GM19324 (cell line): Measurements from ENCODE around the gene RPL15.
"Not testable (repeated sequence)": the region's sequence is repeated elsewhere in the genome, so short reads cannot be mapped to it uniquely, and the experiment has no call there.

Experiments
- ATAC-seq: cut with Tn5 transposase; IDR thresholded peaks from one replicate; pipeline ENCODE4 v1.9.1; 2021; ENCODE audit warnings: mild to moderate bottlenecking, moderate library complexity; ENCODE audit not compliant: unreplicated experiment, low FRiP score

Gene RPL15

GRCh38 chr3:23916886-23917678, at the start of gene RPL15, which contains the start of gene NKIRAS1:
RPL15 (plus strand) TSS chr3:23917132; CDS start chr3:23917860, 728 bp downstream.
NKIRAS1 (minus strand) TSS chr3:23916990; CDS start chr3:23910904, 6,086 bp downstream.
- peak; percentile 98 for ATAC-seq

GRCh38 chr3:23867400-23867799, 49.5 kb upstream of the RPL15 start:
- no peak for ATAC-seq

DNA sequence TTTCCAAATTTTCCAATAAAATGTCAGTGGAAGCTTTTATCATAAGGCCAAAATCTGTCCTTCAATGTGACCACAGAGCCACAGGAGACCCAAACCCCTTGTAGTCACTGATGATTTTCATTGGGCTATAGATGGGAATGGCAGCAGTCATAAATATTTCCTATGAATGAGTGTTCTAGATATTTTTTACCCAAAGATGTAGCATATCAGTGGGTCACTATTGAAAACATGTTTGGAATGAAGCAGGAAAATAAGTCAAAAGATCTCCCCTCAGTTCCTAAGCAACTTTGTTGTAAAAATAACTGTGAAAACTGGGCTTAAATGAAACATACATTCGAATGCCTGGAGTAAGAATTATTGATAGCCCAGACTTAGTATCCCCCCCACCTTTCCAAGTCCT, 49.1 kb upstream of the RPL15 start:
- ATAC-seq = no peak

DNA sequence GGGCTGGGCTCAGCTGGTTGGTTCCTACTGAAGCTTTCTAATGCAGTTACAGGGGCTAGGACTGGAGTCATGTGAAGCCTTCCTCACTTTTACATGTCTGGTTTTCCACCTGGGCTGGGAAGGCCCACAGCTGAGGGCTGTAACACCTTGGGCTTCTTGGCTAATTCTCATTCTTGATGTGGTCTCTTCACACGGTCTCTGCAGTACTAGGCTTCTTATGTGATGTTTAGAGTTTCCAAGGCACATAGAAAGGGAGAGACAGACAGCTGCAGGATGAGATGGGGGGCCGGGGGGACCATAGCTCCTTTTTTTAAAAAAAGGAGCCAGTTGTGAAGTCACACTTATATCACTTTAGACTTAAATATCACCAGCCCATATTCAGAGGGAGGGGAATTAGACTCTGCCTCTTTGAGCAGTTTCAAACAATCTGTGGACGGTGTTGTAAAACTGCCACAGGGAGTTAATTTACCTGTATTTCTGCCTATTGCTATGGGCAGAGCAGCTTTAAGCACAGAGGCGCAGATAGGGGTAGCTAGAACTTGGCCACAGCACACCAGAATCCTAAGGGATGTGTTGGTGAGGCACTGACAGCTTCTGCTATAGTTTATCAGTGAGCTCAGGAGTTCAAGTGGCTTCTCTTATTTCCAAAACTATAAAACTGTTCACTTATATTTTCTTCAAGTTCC, 46.8 kb upstream of the RPL15 start:
- ATAC-seq = no peak

- not testable (repeated sequence) for ATAC-seq
Observed at GRCh38 chr3:23870663-23871043, 46.3 kb upstream of the RPL15 start.

DNA sequence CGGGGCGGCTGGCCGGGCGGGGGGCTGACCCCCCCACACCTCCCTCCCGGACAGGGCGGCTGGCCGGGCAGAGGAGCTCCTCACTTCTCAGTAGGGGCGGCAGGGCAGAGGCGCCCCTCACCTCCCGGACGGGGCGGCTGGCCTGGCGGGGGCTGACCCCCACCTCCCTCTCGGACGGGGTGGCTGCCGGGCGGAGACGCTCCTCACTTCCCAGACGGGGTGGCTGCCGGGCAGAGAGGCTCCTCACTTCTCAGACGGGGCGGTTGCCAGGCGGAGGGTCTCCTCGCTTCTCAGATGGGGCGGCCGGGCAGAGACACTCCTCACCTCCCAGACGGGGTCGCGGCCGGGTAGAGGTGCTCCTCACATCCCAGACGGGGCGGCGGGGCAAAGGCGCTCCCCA, 45.6 kb upstream of the RPL15 start:
- ATAC-seq = not testable (repeated sequence)

- no peak for ATAC-seq
Observed at GRCh38 chr3:23872330-23872729, 44.6 kb upstream of the RPL15 start.

DNA sequence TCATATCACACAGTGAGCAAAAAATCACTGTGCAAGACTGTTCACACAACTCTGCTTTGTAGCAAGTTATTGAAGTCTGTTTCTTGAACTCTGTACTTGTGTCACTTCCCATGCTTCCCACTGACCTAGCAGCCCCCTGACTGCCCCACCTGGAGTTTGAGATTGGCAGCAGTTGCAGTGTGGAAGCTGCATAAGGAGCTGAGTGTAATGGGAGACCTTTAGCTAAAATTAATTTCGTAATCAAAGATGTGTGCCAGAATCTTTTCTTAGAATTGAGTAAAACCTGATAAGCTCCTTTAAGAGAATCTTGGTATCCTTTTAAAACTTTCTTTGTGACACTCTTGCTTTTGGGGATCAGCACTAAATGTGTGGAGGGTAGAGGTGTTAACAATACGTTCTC, 43.0 kb upstream of the RPL15 start:
- ATAC-seq = no peak

DNA sequence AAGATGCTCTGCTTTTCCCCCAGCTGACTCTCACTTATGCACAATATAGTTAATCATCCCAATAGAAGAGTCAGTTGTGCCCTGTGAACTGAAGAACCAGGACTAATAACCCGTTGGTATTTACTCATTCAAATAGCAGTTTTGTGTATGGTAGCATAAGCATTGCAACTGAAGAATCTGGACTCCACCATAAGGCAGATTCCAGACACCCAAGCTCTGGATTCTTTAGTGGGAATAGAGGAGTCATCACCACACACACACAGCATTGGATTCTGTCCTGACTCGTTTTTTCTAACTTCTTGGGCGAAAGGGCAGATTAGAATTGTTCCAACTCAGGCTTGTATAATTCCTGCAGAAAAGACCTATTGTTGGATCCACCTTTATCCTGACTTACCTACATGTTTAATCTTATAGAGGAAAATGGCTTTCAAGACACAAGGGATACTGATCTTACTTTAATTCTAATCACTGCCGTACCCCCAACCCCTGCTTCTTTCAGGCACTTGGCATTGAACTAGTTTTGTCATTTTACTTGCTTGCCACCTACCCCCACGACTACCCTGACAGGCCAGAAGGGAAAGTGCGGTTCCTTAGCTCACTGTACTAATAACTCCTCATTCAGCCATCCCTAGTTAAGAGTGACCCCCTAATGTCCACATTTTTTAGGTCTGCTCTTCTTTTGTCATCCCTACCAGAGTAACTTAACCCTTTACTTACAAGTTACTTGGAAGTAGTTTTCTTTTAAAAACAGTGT, 42.4 kb upstream of the RPL15 start:
- no peak for ATAC-seq

- ATAC-seq = no peak
Observed at GRCh38 chr3:23875113-23875725, 41.7 kb upstream of the RPL15 start.

GRCh38 chr3:23876923-23877322, 40.0 kb upstream of the RPL15 start:
- no peak for ATAC-seq

DNA sequence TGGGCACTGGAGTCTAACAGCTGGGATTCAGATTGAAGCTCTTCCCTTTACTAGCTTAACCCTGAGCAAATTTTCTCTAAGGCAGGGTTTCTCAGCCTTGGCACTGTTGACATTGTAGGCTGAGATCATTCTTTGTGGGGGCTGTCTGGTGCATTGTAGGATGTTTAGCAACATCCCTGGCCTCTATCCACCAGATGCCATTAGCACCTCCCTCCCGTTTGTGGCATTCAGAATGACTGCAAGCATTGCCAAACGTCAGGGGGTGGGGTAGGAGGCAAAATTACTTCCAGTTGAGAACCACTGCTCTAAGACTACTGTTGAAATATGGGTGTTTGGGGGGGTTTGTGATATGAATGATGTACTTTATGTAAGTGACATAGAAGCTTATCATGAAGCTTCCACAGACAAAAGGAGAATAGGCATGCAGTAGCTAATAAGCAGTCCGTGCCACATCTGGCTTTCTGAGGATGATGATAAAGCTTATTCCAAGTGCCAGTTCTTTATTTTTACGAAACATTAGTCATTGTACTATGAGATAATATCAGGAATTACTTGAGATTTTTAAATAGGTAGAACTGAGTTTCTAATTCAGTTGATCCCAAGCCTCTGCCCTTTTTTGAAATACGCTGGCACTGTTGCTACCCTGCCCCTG, 39.5 kb upstream of the RPL15 start:
- no peak for ATAC-seq

DNA sequence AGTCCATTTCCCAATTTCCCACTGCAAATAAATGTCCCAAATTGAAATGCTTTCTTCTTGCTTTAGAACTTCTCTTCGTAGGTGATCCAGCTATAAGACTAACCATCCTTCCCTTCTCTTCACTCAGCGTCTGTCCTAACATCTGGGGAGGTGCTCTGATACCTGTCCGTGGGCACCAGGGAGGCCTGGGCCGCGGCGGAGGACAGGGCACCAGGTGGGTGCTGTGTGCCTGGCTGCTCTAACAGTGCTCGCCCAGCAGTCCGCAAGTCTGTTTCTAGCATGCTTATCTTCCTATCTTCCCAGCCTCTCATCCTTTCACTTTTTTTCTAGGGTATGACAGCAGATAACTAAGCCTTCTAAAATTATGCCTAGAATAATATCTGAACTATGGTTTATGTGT, 37.4 kb upstream of the RPL15 start:
- no peak for ATAC-seq

DNA sequence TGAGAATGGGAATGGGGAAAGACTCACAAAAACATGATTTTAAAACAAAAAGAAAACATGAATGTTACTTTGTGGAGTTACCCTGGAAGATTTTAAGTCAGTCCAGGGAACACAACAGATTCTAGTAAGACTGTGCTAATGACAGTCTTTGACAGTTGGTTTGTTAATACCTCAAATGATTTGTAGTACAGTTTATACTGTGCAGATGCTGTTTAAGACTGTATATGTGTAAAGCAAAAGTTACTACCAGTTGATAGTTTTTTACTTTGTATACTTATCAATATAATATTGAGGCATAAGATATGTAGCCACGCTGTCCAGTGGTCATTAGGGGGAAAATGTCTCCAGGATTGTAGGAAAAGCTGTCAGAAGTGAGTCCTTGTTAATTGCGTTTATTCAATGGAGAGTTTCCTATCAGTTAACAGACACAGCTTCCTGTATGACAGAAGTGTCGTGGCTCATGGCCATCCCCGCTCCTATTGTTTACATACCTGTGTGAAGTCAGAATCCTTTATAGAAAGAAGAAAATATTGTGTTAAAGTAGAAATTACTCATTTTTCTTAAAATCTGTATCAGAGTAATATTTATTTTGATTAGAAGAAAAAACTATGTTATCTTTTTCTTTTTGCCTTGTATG, 36.1 kb upstream of the RPL15 start:
- ATAC-seq = no peak

DNA sequence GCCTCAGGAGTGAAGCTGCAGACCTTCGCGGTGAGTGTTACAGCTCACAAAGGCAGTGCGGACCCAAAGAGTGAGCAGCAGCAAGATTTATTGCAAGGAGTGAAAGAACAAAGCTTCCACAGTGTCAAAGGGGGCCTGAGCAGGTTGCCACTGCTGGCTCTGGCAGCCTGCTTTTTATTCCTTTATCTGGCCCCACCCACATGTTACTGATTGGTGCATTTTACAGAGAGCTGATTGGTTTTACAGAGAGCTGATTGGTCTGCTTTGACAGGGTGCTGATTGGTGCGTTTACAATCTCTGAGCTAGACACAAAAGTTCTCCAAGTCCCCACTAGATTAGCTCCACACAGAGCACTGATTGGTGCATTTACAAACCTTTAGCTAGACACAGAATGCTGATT, 34.9 kb upstream of the RPL15 start:
- not testable (repeated sequence) for ATAC-seq

- no peak for ATAC-seq
Observed at GRCh38 chr3:23882487-23882918, 34.4 kb upstream of the RPL15 start.

- no peak for ATAC-seq
Observed at GRCh38 chr3:23884481-23884880, 32.5 kb upstream of the RPL15 start.

GRCh38 chr3:23885210-23885609, 31.7 kb upstream of the RPL15 start:
- ATAC-seq = no peak

DNA sequence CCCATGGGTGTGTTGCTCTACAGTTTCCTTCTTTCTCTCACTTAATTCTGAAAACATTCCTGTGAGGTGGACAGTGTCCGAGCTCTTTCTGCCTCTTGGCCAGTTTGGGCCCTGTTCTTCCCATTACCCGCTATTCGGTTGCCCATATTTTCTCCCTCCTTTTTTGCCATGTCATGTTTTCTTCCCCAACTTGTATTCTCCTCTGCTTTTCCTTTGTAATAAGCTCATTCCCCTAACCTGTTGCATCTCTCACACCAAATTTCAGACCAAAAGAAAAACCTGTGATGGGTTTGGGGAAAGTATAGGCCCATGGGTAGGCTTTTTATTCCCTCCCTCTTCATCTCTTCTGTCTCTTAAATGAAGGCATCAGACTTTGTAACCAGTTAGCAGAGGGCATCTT, 30.6 kb upstream of the RPL15 start:
- ATAC-seq = no peak
